ENCODE measurements around the gene HIP1R.

GRCh38 chr12:122866950-122867607 lies 31.8 kb downstream of the HIP1R start:
- TF ChIP-seq CTCF (IDR thresholded peaks at IDR 0.05): no peak
- no peak for TF ChIP-seq POLR2A (IDR thresholded peaks at IDR 0.05)

All from heart left ventricle (tissue), 13 donors.